Erythroblast (primary cell): ENCODE measurements around the gene STPG4.

Experiments used
- GATA1 ChIP-seq: IDR thresholded peaks from 2 replicates; pipeline ENCODE4 v1.6.1; 2011; ENCODE audit warnings: low read depth, mild to moderate bottlenecking, control low read depth, low read length, moderate library complexity
- POLR2A ChIP-seq: IDR thresholded peaks from 2 replicates; pipeline ENCODE4 v1.6.1; 2011; ENCODE audit warnings: mild to moderate bottlenecking, low read length

DNA sequence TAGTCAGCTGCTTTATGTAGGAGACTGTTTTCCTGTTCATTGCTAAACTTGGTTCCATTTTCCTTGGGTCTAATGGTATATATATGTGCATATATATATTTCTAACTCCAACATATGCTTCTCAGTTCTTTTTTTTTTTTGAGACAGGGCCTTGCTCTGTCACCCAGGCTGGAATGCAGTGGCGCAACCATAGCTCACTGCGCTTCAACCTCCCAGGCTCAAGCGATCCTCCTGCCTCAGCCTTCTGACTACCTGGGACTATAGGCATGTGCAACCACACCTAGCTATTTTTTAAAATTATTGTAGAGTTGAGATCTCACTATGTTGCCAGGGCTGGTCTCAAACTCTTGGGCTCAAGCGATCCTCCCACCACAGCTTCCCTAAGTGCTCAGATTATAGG is 22.1 kb downstream of the STPG4 start:
- TF ChIP-seq POLR2A (no peak), GATA1 (no peak)
